H1 (cell line): Measurements from ENCODE around the gene HMCN2. TPM values are rescaled to one million over a fixed set of nuclear protein-coding genes. Genes with fewer than 3 reads are reported as not detected.

ENCODE experiments used
- CTCF ChIA-PET: fragments of 300-600 bp; sonication (Branson Sonifier 250); formaldehyde crosslinking; loops from one replicate; lab custom pipeline; 2021; ENCODE audit not compliant: partially characterized antibody; lab: Charles Lee
- POLR2A ChIA-PET: fragments of 300-600 bp; sonication (Branson Sonifier 250); formaldehyde crosslinking; loops from one replicate; lab custom pipeline; 2021; ENCODE audit warnings: inconsistent platforms; ENCODE audit not compliant: partially characterized antibody; lab: Charles Lee
- DNase-seq, 2 experiments: peaks; one replicate each; pipeline versions ENCODE4 v3.0.0 to v3.0.0-alpha.2; 2010 to 2022; ENCODE audit warnings: low spot score in 2 of 2, low read depth in 1 of 2, mixed read lengths in 1 of 2
- FAIRE-seq: peaks from 2 replicates; lab custom pipeline; 2011; peaks lifted over from hg19 to GRCh38; lab: Jason Lieb, UNC
- H2AFZ ChIP-seq: 2 replicates; pipeline ENCODE4 v1.8.1; 2012; ENCODE audit warnings: low read length, inconsistent platforms
- H2AK5ac ChIP-seq: 2 replicates; pipeline ENCODE4 v1.6.1; 2013; ENCODE audit warnings: low read depth, low read length
- H2BK120ac ChIP-seq: replicated peaks from 2 replicates; pipeline ENCODE3; 2013; ENCODE audit warnings: low read depth, low read length, inconsistent platforms
- H2BK12ac ChIP-seq: 2 replicates; pipeline ENCODE4 v1.6.1; 2013; ENCODE audit warnings: low read depth, low read length
- H2BK15ac ChIP-seq: 2 replicates; pipeline ENCODE4 v1.6.1; 2013; ENCODE audit warnings: low read length
- H2BK20ac ChIP-seq: 2 replicates; pipeline ENCODE4 v1.6.1; 2013; ENCODE audit warnings: low read length
- H2BK5ac ChIP-seq: 2 replicates; pipeline ENCODE4 v1.6.1; 2013; ENCODE audit warnings: low read depth, low read length
- H3K14ac ChIP-seq: 2 replicates; pipeline ENCODE4 v1.6.1; 2013; ENCODE audit warnings: inconsistent platforms; ENCODE audit not compliant: insufficient read length
- H3K18ac ChIP-seq: 2 replicates; pipeline ENCODE4 v1.6.1; 2013; ENCODE audit warnings: low read length; ENCODE audit errors: extremely low read depth
- H3K23ac ChIP-seq: 2 replicates; pipeline ENCODE4 v1.6.1; 2013; ENCODE audit warnings: inconsistent platforms; ENCODE audit not compliant: insufficient read length
- H3K23me2 ChIP-seq: 2 replicates; pipeline ENCODE4 v1.6.1; 2013; ENCODE audit warnings: low read depth, low read length
- H3K27ac ChIP-seq: 2 replicates; pipeline ENCODE4 v1.6.1; 2011; ENCODE audit warnings: low read depth, low read length, inconsistent platforms
- H3K27me3 ChIP-seq, 4 experiments: replicated peaks in 1 of 4; 1 replicate in 1 of 4; 2 replicates in 3 of 4; pipeline versions ENCODE4 v1.6.1 to v1.8.1; 2011 to 2013; ENCODE audit warnings: low read length in 3 of 4, mild to moderate bottlenecking in 3 of 4, inconsistent platforms in 2 of 4, mixed read lengths in 2 of 4, moderate library complexity in 1 of 4; ENCODE audit not compliant: control insufficient read depth in 3 of 4, insufficient read depth in 3 of 4; ENCODE audit errors: extremely low read depth in 1 of 4
- H3K36me3 ChIP-seq, 4 experiments: 2 replicates each; pipeline versions ENCODE4 v1.6.1 to v1.8.1; 2011 to 2013; ENCODE audit warnings: mild to moderate bottlenecking in 4 of 4, low read length in 3 of 4, moderate library complexity in 2 of 4, control low read depth in 1 of 4, inconsistent platforms in 1 of 4; ENCODE audit not compliant: insufficient read depth in 4 of 4, control insufficient read depth in 2 of 4
- H3K4ac ChIP-seq: replicated peaks from 2 replicates; pipeline ENCODE3; 2013; ENCODE audit warnings: low read length, low read depth, mixed read lengths, inconsistent platforms; ENCODE audit not compliant: insufficient read length
- H3K4me1 ChIP-seq, 4 experiments: replicated peaks in 1 of 4; 1 replicate in 1 of 4; 2 replicates in 3 of 4; pipeline versions ENCODE4 v1.6.1 to v1.8.1; 2011 to 2013; ENCODE audit warnings: low read length in 3 of 4, inconsistent platforms in 2 of 4, mixed read lengths in 1 of 4; ENCODE audit not compliant: insufficient read depth in 4 of 4, control insufficient read depth in 3 of 4
- H3K4me2 ChIP-seq, 2 experiments: 2 replicates each; pipeline versions ENCODE4 v1.6.1 to v1.8.1; 2011 to 2013; ENCODE audit warnings: low read depth in 2 of 2, low read length in 2 of 2, control low read depth in 1 of 2, inconsistent platforms in 1 of 2, mild to moderate bottlenecking in 1 of 2; ENCODE audit not compliant: insufficient read depth in 1 of 2
- H3K4me3 ChIP-seq, 4 experiments: fragments of 200-600, 300-600 bp in 1 of 4; sonication (generic), shearing (Covaris generic), sonication (Bioruptor Twin) in 1 of 4; 2 replicates each; pipeline versions ENCODE4 v1.5.1 to v1.8.1; 2011 to 2016; ENCODE audit warnings: low read length in 4 of 4, low read depth in 3 of 4, control low read depth in 2 of 4, inconsistent platforms in 2 of 4, mild to moderate bottlenecking in 2 of 4, mixed read lengths in 1 of 4, moderate library complexity in 1 of 4; ENCODE audit not compliant: insufficient read depth in 2 of 4; ENCODE audit errors: extremely low read depth in 1 of 4
- H3K56ac ChIP-seq: replicated peaks from 2 replicates; pipeline ENCODE3; 2013; ENCODE audit warnings: low read depth, mild to moderate bottlenecking, mixed read lengths, low read length, inconsistent platforms; ENCODE audit not compliant: insufficient read length
- H3K79me1 ChIP-seq: 2 replicates; pipeline ENCODE4 v1.6.1; 2013; ENCODE audit warnings: low read depth, low read length, control low read depth
- H3K79me2 ChIP-seq, 2 experiments: 2 replicates each; pipeline versions ENCODE4 v1.6.1 to v1.8.1; 2012 to 2013; ENCODE audit warnings: low read length in 2 of 2, mild to moderate bottlenecking in 2 of 2, inconsistent platforms in 1 of 2; ENCODE audit not compliant: insufficient read depth in 2 of 2, control insufficient read depth in 1 of 2
- H3K9ac ChIP-seq, 4 experiments: replicated peaks in 1 of 4; 1 replicate in 1 of 4; 2 replicates in 3 of 4; pipeline versions ENCODE4 v1.6.1 to v1.8.1; 2011 to 2013; ENCODE audit warnings: low read depth in 3 of 4, low read length in 3 of 4, control low read depth in 2 of 4, mild to moderate bottlenecking in 2 of 4, moderate library complexity in 2 of 4, inconsistent platforms in 1 of 4; ENCODE audit errors: extremely low read depth in 1 of 4
- H3K9me3 ChIP-seq, 2 experiments: 2 replicates each; pipeline versions ENCODE4 v1.6.1 to v1.8.1; 2012 to 2013; ENCODE audit warnings: mild to moderate bottlenecking in 2 of 2, moderate library complexity in 2 of 2, control low read depth in 1 of 2, inconsistent platforms in 1 of 2, low read depth in 1 of 2, low read length in 1 of 2, mixed read lengths in 1 of 2; ENCODE audit not compliant: insufficient read depth in 2 of 2
- H4K20me1 ChIP-seq, 2 experiments: replicated peaks in 1 of 2; 2 replicates each; pipeline versions ENCODE3 to v1.8.1; 2011 to 2013; ENCODE audit warnings: inconsistent platforms in 2 of 2, low read length in 2 of 2, mild to moderate bottlenecking in 1 of 2; ENCODE audit not compliant: insufficient read depth in 2 of 2, control insufficient read depth in 1 of 2
- H4K5ac ChIP-seq: 2 replicates; pipeline ENCODE4 v1.6.1; 2013; ENCODE audit warnings: low read length, low read depth, mixed read lengths, inconsistent platforms; ENCODE audit not compliant: insufficient read length
- H4K8ac ChIP-seq: 2 replicates; pipeline ENCODE4 v1.8.0; 2013; ENCODE audit warnings: mild to moderate bottlenecking, moderate library complexity, low read length, inconsistent platforms; ENCODE audit not compliant: insufficient read depth; ENCODE audit errors: extremely low read depth
- H4K91ac ChIP-seq: replicated peaks from 2 replicates; pipeline ENCODE3; 2013; ENCODE audit warnings: low read length, mixed read lengths, inconsistent platforms; ENCODE audit not compliant: insufficient read length
- SAP30 ChIP-seq: fragments of 300-600 bp; sonication (generic); IDR thresholded peaks from 2 replicates; pipeline ENCODE4 v1.7.1; 2012; ENCODE audit warnings: low read length, moderate library complexity, mild to moderate bottlenecking, inconsistent platforms; ENCODE audit not compliant: insufficient read depth, insufficient replicate concordance
- SIN3A ChIP-seq, 2 experiments: IDR thresholded peaks in 1 of 2; conservative IDR thresholded peaks in 1 of 2; 2 replicates each; pipeline ENCODE4 v1.6.1; 2011 to 2012; ENCODE audit warnings: low read length in 2 of 2, improper control_type of control experiment in 1 of 2, low read depth in 1 of 2, mild to moderate bottlenecking in 1 of 2
- WGBS, 2 experiments: shearing (Covaris generic) in 1 of 2; methylation state at CpG; one replicate each; pipeline versions ENCODE4 v1.1.6 to v1.1.7; 2013 to 2015; ENCODE audit warnings: low lambda C conversion rate in 2 of 2, mixed read lengths in 2 of 2, inconsistent platforms in 1 of 2, low coverage in 1 of 2, missing lambda C conversion rate in 1 of 2; ENCODE audit not compliant: insufficient replicate concordance in 2 of 2, insufficient coverage in 1 of 2, insufficient read length in 1 of 2; ENCODE audit errors: extremely low coverage in 1 of 2, missing lambda C conversion rate in 1 of 2; 5-methylcytosine and 5-hydroxymethylcytosine counted together
- polyA plus RNA-seq, 7 experiments: library from polyadenylated mRNA; depleted of rRNA in 3 of 7; stranded (reverse) in 5 of 7; unstranded in 2 of 7; fragments of >200 nt in 5 of 7; fragments of 200-250 nt in 2 of 7; gene quantifications; 1 replicate in 5 of 7; 2 replicates in 1 of 7; 4 replicates in 1 of 7; pipeline versions ENCODE4 v1.2.1 to v1.2.3, GENCODE V29; 2011 to 2013; ENCODE audit warnings: missing spikeins in 2 of 7, mixed read lengths in 2 of 7
- total RNA-seq: library from RNA; stranded (reverse); fragmentation: NEBNext Ultra II Directional; extraction: Animal tissue kit (Norgen Biotek cat#: 25700); gene quantifications from 2 replicates; pipeline ENCODE4 v1.2.1, GENCODE V29; 2021
- TF ChIP-seq, protein P1 (sequence below): IDR thresholded peaks from 2 replicates; pipeline ENCODE4 v1.6.1; 2011; ENCODE audit warnings: low read length, improper control_type of control experiment

HMCN2 gene
- total and polyA plus RNA-seq, 2 of the 8 experiments (the other 6 are each of a cell fraction or from before 2014, with no cell fraction given), result 5.0 to 9.1 TPM

DNA sequence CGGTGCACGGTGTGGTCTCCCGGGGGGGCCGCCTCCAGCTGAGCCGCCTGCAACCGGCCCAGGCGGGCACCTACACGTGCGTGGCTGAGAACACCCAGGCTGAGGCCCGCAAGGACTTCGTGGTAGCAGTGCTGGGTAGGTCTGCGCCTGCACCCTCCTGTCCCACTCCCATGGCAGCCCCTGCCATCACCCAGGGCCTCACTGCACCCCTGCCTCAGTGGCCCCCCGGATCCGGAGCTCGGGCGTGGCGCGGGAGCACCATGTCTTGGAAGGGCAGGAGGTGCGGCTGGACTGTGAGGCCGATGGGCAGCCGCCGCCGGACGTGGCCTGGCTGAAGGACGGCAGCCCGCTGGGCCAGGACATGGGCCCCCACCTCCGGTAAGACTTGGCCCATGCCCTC, 125.4 kb downstream of the HMCN2 start:
- ChIA-PET CTCF (interaction anchor here (0.6 kb wide), 1 partner anchor 454 kb away, joined by 4 read pairs; no protein-coding TSS in a partner anchor), POLR2A (interaction anchor here (0.6 kb wide), 1 partner anchor 261 kb away, joined by 3 read pairs; no protein-coding TSS in a partner anchor)
- Histone ChIP-seq H3K79me2 (no peaks in the 10 kb centered on the region), H3K23me2 (no peaks in the 10 kb centered on the region), H4K91ac (peak overlapping the region; percentile 65), H2BK15ac (no peak overlapping the region), H3K23ac (no peak overlapping the region), H2BK12ac (no peak overlapping the region), H2BK120ac (no peak overlapping the region), H3K9ac (no peak overlapping the region), H3K27me3 (no peaks in the 10 kb centered on the region), H4K20me1 (no peaks in the 10 kb centered on the region), H3K14ac (no peak overlapping the region), H2BK20ac (no peak overlapping the region), H2AK5ac (no peak overlapping the region), H3K36me3 (peaks cover 0 to 6% (median 0%) of the 10 kb centered on the region in 4 experiments; a peak in 1 of 8 replicates), H3K4ac (no peak overlapping the region), H3K27ac (no peak overlapping the region), H4K8ac (no peak overlapping the region), H3K56ac (no peak overlapping the region), H2BK5ac (no peak overlapping the region; the same call in 1 of the 2 replicates), H3K79me1 (no peaks in the 10 kb centered on the region), H3K4me2 (no peak overlapping the region), H3K9me3 (no peaks in the 10 kb centered on the region; a peak in 1 of 4 replicates), H4K5ac (no peak overlapping the region), H2AFZ (no peak overlapping the region), H3K4me3 (no peak overlapping the region), H3K18ac (no peak overlapping the region), H3K4me1 (peaks cover 0 to 5% (median 0%) of the 10 kb centered on the region in 4 experiments; a peak in 1 of 7 replicates)
- DNase-seq (no peak), FAIRE-seq (no peak)
- no peak for TF ChIP-seq SAP30
- no peak for TF ChIP-seq SIN3A (conservative IDR thresholded peaks at IDR 0.05 in 1 of 2, IDR thresholded peaks at IDR 0.05 in 1 of 2; ENCODE audit: low read depth in 1 of 2, low read length in 2 of 2)
- TF ChIP-seq, protein P1, sequence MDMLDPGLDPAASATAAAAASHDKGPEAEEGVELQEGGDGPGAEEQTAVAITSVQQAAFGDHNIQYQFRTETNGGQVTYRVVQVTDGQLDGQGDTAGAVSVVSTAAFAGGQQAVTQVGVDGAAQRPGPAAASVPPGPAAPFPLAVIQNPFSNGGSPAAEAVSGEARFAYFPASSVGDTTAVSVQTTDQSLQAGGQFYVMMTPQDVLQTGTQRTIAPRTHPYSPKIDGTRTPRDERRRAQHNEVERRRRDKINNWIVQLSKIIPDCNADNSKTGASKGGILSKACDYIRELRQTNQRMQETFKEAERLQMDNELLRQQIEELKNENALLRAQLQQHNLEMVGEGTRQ, result no peak
- 94% methylated on average over 20 of the region's 27 CpGs; no CpG with 5 or more reads in 1 of the 2 experiments for WGBS, 2 experiments
